ENCODE results near the gene SWAP70. TPM values are rescaled to one million over a fixed set of nuclear protein-coding genes. Genes with fewer than 3 reads are reported as not detected.

The SWAP70 gene
- total and polyA plus RNA-seq, 10 of the 15 experiments (the other 5 are each of a cell fraction or from before 2014, with no cell fraction given) = 20.6 to 62.4 (median 41.7) TPM

- TF ChIP-seq STAT1 (conservative IDR thresholded peaks at IDR 0.05) (no peak), CBX3 (IDR thresholded peaks at IDR 0.05; ENCODE audit: borderline replicate concordance, low read depth) (no peak)
Measured at GRCh38 chr11:9762531-9762930, 98.7 kb downstream of the SWAP70 start (continued).

DNA sequence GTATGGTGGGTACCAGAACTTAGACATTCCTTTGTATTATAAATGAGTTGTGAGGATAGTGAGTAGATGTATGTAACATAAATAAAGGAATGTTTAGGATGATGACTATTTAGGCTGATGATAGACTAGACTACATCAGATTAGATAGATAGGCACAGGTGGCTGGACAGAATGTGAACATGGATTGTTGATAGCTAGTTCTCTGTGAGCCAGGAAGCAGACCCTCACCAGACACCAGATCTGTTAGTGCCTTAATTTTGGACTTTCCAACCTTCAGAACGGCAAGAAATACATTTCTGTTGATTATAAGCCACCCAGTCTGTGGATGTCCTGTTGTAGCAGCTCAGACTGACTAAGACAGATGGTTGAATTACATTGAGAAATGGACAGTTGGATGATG, 99.4 kb downstream of the SWAP70 start:
- SMC1A ChIA-PET (ENCODE audit: uncharacterized antibody, unreplicated experiment) = interaction anchor here (1.5 kb wide), 1 partner anchor 15 kb away, joined by 4 read pairs; no protein-coding TSS in a partner anchor
- POLR2A ChIA-PET = no interaction called here

More for the DNA sequence above, 99.4 kb downstream of the SWAP70 start:
- BruUV-seq (replicated peaks) = no TSS peak
- FAIRE-seq (no peak), DNase-seq (ENCODE audit: low read depth, low spot score) (no peak), ATAC-seq (no peak)
- no peaks in the 10 kb centered on the region for H3K79me2 ChIP-seq (ENCODE audit: control insufficient read depth, insufficient read depth, low read length)
- RAD21 ChIA-PET (ENCODE audit: unreplicated experiment) = interaction anchor here (1.3 kb wide), 1 partner anchor 209 kb away, joined by 3 read pairs; no protein-coding TSS in a partner anchor
- in situ Hi-C loops (cut with MboI) (loop anchor here (5.0 to 10.0 kb wide), 3 partner anchors 214 to 562 kb away; partner anchors contain the start of gene SBF2), intact Hi-C loops (cut with micrococcal nuclease; ENCODE audit: unreplicated experiment) (loop anchor here (5.0 kb wide), 1 partner anchor 74 kb away; no protein-coding TSS in a partner anchor)
- CTCF ChIA-PET = interaction anchor here (0.6 to 1.5 kb wide), 4 partner anchors 42 to 247 kb away, joined by 3 to 4 read pairs (median 3); no protein-coding TSS in a partner anchor
- no peak overlapping the region for H3K4me3 ChIP-seq
- no peak overlapping the region for H3K4me2 ChIP-seq (ENCODE audit: control insufficient read depth, insufficient read depth)
- H3K27me3 ChIP-seq (replicated peaks in 1 of 2; ENCODE audit: control insufficient read depth in 2 of 2, insufficient read depth in 2 of 2, low read length in 1 of 2) = no peaks in the 10 kb centered on the region
- H3K4me1 ChIP-seq (ENCODE audit: control insufficient read depth, insufficient read depth, low read length) = peaks cover 19% of the 10 kb centered on the region
- TF ChIP-seq YY1 (IDR thresholded peaks at IDR 0.05; ENCODE audit: low read depth, low read length) (no peak), HDGF (IDR thresholded peaks at IDR 0.05) (no peak), E4F1 (IDR thresholded peaks at IDR 0.05; ENCODE audit: borderline replicate concordance, partially characterized antibody) (no peak)
- no peak overlapping the region for H3K9ac ChIP-seq (ENCODE audit: control insufficient read depth, insufficient read depth, low read length)
- H3K9me3 ChIP-seq (replicated peaks; ENCODE audit: control insufficient read depth, insufficient read depth, low read length) = no peaks in the 10 kb centered on the region
- H2AFZ ChIP-seq (ENCODE audit: control insufficient read depth, low read depth, low read length) = no peak overlapping the region
- H4K20me1 ChIP-seq (ENCODE audit: control insufficient read depth, insufficient read depth) = no peaks in the 10 kb centered on the region
- no peak overlapping the region for H3K27ac ChIP-seq (ENCODE audit: control insufficient read depth, insufficient read depth)
- H3K36me3 ChIP-seq (ENCODE audit: control insufficient read depth in 2 of 2, insufficient read depth in 2 of 2, low read length in 1 of 2) = no peaks in the 10 kb centered on the region
- WGBS (ENCODE audit: insufficient coverage, insufficient replicate concordance, low lambda C conversion rate, missing lambda C conversion rate) = 92% methylated on average over 1 of the region's 1 CpG

Data from GM12878 (cell line).